NCI-H2227 (cell line): Measurements from ENCODE around the gene TOX3.
A peak's percentile ranks its signal among the peaks of the same experiment; 100 is the strongest.

Source experiments
- DNase-seq: peaks from one replicate; lab custom pipeline; 2025; ENCODE audit not compliant: unreplicated experiment; lab: John Stamatoyannopoulos, UW

The TOX3 gene

DNA sequence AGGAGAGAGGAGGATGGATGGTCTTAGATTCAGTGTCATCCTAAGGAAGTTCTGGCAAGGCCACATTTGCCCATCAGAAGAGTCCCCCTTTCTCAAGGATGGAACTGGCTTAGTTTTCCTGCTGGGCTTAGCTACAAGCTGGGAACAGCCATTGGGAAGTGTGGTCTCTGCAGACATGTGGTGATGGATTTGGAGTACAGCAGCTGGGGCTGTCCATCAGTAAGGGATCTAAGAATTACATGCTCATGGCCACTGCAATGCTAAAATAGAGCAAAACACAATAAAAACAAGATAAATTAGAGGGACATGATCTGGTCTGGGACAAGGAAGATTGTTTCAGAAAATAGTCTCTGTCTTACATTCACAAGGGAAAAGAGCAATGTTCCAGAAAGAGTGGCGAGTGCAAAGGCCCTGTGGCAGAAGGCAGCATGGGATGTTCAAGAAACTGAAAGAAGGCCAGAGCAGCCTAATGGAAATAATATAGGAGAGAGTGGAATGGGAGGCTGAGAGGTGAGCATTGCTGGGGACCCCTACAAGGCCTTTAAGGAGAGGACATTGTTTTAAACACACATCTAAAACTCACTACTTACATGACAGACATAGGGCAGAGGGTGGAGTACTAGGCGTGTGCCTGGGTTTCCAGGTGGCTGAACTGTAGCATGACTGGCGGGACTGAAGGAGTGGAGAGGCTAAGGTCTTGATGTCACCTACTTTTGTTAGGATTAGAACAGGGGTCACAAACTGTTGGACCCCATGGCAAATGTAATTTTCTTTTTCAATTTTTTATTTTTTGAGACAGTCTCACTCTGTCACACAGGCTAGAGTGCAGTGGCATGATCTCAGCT, 17.0 kb upstream of the TOX3 start:
- DNase-seq = no peak

- no peak for DNase-seq
Observed at GRCh38 chr16:52562770-52563169, 15.8 kb upstream of the TOX3 start.

DNA sequence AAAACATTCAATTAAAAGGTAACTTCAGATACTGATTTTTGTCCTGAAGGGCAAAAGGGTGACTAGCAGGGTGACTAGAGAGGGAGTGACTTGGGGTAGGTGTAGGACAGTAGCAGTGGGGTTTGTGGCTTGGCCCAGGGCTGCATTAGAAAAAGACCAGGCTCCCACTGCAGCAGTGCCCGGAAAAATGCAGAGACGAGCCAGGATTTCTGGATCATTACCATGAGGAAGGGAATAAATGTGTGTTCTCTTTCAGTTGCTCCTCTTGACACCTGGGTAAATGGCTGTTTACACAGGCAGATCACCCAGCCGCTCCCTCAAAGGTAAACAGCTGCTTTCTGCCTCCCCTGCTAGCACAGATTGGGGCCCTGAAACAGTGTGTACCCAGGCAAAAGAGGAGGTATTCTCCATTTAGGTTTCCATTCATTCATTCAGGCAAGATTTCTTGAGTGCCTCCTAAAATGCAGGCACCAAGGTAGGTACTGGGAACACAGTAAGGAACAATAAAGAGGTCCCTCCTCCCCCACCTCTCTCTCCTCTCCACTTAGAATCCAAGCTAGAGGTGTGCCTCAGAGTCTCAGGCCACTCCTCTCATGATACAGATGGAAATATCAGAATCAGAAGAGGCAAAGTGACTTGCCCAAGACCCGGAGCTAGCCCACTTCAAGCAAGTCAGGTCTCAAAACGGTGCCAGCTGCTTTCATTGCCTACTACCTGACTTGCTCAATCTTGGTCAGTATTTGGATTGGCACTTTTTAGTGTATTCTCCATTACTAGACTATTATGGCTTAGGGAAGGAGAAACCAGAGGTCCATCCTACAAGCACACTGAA, 15.2 kb upstream of the TOX3 start:
- no peak for DNase-seq

GRCh38 chr16:52558448-52558847, 11.5 kb upstream of the TOX3 start:
- DNase-seq = peak; percentile 21

DNA sequence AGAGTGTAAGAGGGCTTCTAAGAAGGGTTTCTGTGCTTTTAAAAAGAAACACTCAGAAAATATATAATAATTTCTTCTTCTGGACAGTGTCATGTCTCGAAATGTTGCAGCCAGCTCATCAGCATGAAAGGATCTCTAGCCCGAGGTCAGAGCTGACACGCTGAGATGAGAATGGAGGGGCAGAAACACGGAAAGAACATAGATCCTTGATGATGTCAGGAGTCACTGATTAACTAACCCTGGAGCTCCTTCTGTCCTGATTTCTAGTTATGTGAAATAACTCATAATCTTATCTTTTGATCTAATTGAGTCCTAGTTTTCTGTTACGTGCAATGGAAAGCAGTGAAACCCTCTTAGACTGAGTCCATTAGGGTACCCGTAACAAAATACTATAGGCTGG, 10.3 kb upstream of the TOX3 start:
- DNase-seq = no peak

DNA sequence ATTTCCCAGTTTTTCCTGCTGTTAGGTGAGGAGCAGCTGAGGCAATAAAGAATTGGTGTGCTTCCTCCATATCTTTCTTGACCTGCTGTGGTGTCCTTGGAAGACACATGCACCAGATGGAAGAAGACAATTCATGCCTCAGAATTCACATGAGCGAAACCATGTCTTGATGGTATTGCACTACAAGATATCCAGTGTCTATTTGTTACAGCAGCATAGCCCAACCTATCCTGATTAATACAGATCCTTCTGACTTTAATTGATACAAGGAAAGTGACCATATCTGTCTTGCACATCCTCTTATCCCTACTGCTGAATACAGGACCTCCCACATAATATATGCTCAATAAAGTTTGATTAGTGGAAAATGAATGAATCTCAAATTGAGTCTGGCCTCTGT, 9.1 kb upstream of the TOX3 start:
- no peak for DNase-seq

GRCh38 chr16:52555572-52555971, 8.6 kb upstream of the TOX3 start:
- no peak for DNase-seq

DNA sequence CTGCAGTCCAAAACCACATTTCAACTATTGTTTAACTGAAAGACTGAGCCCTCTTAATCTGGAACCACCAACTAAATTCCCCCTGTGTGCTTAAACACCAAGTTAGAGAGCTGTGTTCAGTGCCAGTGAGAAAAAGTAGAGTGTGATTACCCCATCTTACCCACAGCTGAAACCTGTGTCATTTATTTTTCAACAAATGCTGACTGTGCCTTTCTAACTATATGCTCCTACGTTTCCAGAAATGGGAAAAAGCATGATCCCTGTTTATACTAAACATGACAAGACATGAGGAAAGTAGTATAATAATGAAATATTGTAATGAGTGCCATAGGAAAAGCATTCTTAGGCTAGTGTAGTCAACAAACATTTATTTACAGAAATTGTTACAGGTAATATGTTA, 7.4 kb upstream of the TOX3 start:
- DNase-seq = no peak

- no peak for DNase-seq
Observed at GRCh38 chr16:52553322-52553721, 6.4 kb upstream of the TOX3 start.

- DNase-seq = no peak
Observed at GRCh38 chr16:52552643-52553042, 5.7 kb upstream of the TOX3 start.

GRCh38 chr16:52549011-52549692, 2.2 kb upstream of the TOX3 start:
- DNase-seq = no peak

- no peak for DNase-seq
Observed at GRCh38 chr16:52548261-52549010, 1.5 kb upstream of the TOX3 start.

GRCh38 chr16:52547834-52548215, 882 bp upstream of the TOX3 start:
- no peak for DNase-seq

DNA sequence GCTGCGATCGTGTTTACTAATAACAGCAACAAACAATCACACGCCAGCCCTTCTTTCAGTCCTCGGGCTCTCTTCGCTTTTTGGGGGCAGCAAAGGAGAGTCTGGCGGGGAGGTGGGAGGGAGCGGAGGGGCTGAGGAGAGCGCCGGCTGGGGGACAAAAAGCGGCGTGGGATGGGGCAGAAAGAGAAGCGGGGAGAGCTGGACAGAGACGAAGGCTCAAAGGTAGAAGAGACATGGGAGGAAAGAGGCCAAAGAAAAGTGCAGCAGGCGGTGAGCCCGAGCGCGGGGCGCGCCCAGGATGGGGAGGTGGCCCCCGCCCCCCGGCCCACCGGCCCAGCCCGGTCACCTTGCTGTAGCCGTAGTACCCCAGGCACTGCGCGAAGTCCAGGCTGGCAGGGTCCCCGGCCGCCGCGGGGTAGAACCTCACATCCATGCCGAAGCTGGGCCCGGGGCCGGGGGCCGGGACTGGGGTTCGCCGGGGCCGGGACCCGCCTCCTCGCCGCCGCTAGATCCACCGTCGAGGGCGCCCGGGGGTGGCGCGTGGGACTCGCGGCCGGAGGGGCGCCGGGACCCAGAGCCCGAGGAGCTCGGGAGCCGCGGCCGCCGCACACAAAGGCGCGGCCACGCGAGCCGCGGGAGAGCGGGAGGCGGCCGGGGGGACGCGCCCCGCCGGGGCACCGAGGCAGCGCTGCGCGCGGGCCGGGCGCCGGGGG, 496 bp downstream of the TOX3 start:
- peak; percentile 39 for DNase-seq

DNA sequence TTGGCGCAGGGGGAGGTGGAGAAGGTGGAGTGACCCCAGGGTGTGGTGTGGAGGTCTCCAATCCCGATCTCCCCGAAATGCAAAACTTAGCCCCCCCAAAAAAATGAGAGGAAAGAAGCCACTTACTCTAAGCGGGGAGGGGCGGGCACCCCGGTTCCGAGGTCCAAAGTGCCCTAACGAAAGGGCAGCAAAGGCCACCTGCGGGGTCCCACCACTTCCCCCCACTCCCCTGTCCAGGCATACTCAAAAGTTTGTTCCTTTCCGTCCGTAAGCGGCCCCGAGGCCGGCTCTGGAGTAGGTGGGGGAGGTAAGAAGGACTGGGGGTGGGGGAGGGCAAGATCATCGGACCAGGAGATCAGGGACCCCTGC, 1.1 kb downstream of the TOX3 start:
- DNase-seq = no peak

GRCh38 chr16:52545222-52545897, 1.6 kb downstream of the TOX3 start:
- peak; percentile 6 for DNase-seq

GRCh38 chr16:52544703-52545102, 2.2 kb downstream of the TOX3 start:
- no peak for DNase-seq

DNA sequence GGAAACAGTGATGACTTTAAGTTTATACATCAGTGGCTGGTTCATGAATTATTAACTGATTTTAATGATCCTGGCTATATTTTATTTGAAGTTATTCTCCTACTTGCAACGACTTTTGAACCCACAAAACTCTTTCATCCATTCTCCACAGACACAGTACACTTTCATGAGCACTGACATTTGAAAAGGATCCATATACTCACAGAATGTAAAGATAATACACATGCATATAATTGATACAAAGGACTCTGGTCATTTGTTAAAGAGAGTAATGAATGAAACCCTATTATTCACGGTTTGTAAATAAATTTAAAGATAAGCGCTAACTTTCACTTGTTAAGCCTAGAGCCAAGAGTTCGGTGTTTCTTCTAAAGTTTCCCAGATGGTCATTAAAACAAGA, 3.3 kb downstream of the TOX3 start:
- DNase-seq = no peak

GRCh38 chr16:52540910-52541309, 6.0 kb downstream of the TOX3 start:
- DNase-seq = no peak

DNA sequence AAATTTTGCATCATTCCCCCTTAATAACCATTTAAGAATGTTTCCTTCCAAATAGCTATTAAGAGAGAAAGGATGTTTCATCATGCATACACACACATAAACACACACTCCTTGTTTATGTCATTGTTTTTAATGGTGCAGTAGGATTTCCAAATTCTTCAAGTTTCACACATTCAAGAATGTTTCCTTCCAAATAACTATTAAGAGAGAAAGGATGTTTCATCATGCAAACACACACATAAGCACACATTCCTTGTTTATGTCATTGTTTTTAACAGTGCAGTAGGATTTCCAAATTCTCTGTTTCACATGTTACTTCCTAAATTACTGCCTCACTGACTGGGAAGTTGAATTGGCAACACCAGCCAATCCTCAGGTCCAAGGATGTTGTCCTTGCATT, 7.8 kb downstream of the TOX3 start:
- DNase-seq = no peak
